ENCODE measurements around the gene TTC32.

DNA sequence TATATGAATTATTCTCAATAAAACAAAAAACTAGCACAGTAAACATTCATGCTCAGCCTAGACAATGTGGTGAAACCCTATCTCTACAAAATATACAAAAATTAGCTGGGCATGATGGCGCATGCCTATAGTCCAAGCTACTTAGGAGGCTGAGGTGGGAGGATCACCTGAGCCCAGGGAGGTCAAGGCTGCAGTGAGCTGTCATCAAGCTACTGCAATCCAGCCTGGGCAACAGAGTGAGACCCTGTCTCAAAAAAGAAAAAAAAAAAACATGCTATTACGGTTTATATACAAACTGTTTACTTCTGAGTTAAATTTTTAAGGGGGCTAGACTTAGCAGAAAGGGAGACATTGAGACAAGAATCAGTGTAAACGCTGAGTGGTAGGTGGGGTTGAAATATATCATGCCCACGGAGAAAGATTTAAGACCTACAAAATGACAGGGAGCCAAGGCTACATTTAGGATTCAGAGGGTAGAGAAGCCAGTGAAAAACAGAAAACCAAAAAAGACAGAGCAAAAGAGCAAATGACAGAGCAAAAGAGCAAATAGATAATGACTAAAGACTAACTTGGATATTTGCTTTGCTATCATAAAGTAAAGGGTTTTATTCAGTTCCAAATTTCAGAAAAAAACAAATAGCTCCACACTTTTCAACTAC is 7.5 kb downstream of the TTC32 start:
- TF ChIP-seq EZH2 (optimal IDR thresholded peaks at IDR 0.05; ENCODE audit: low read depth, low read length) = no peak
- TF ChIP-seq, protein P1, sequence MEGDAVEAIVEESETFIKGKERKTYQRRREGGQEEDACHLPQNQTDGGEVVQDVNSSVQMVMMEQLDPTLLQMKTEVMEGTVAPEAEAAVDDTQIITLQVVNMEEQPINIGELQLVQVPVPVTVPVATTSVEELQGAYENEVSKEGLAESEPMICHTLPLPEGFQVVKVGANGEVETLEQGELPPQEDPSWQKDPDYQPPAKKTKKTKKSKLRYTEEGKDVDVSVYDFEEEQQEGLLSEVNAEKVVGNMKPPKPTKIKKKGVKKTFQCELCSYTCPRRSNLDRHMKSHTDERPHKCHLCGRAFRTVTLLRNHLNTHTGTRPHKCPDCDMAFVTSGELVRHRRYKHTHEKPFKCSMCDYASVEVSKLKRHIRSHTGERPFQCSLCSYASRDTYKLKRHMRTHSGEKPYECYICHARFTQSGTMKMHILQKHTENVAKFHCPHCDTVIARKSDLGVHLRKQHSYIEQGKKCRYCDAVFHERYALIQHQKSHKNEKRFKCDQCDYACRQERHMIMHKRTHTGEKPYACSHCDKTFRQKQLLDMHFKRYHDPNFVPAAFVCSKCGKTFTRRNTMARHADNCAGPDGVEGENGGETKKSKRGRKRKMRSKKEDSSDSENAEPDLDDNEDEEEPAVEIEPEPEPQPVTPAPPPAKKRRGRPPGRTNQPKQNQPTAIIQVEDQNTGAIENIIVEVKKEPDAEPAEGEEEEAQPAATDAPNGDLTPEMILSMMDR (IDR thresholded peaks at IDR 0.05; ENCODE audit: low read length) = no peak
- no peak for TF ChIP-seq EZH2phosphoT487 (IDR thresholded peaks at IDR 0.05; ENCODE audit: low read length)
